Limb (tissue), 2 donors: ENCODE results near the gene KRTAP4-8.
"Not testable (repeated sequence)": the region's sequence is repeated elsewhere in the genome, so short reads cannot be mapped to it uniquely, and the experiment has no call there.

ENCODE experiments used
- DNase-seq, 2 donors: peaks; one replicate each; pipeline ENCODE4 v3.0.0-alpha.2; 2016; ENCODE audit errors: extremely low spot score in 2 of 2

KRTAP4-8 gene

GRCh38 chr17:41108728-41109386 is 10.9 kb upstream of the KRTAP4-8 start:
- DNase-seq, result not testable (repeated sequence)

GRCh38 chr17:41107941-41108450 is 10.1 kb upstream of the KRTAP4-8 start:
- no peak for DNase-seq

- not testable (repeated sequence) for DNase-seq
These were observed 7.4 kb upstream of the KRTAP4-8 start, which contains the start of gene KRTAP4-9 for GRCh38 chr17:41105347-41105746. TSS of gene KRTAP4-9 (plus strand) at chr17:41105389. CDS start at chr17:41105389, 0 bp downstream.

GRCh38 chr17:41104386-41105038 is 6.6 kb upstream of the KRTAP4-8 start:
- not testable (repeated sequence) for DNase-seq

- DNase-seq, result no peak
These were observed 6.0 kb upstream of the KRTAP4-8 start for GRCh38 chr17:41103896-41104295.

- no peak for DNase-seq
These were observed 3.8 kb upstream of the KRTAP4-8 start, which contains the start of gene KRTAP4-16 for GRCh38 chr17:41101586-41102259. TSS of gene KRTAP4-16 (minus strand) at chr17:41102209. CDS start at chr17:41102209, 0 bp downstream.

- DNase-seq, result not testable (repeated sequence)
These were observed 1.9 kb upstream of the KRTAP4-8 start for GRCh38 chr17:41099682-41100480.

GRCh38 chr17:41098481-41098880 is 539 bp upstream of the KRTAP4-8 start:
- no peak for DNase-seq

GRCh38 chr17:41096055-41096454 is 1.9 kb downstream of the KRTAP4-8 start:
- DNase-seq, result no peak

GRCh38 chr17:41088760-41089352 is 9.1 kb downstream of the KRTAP4-8 start:
- not testable (repeated sequence) for DNase-seq

GRCh38 chr17:41084100-41084856 is 13.7 kb downstream of the KRTAP4-8 start, which contains the start of gene KRTAP4-7:
TSS of gene KRTAP4-7 (plus strand) at chr17:41084150. CDS start at chr17:41084207, 57 bp downstream.
- not testable (repeated sequence) for DNase-seq

- not testable (repeated sequence) for DNase-seq
These were observed 14.5 kb downstream of the KRTAP4-8 start for GRCh38 chr17:41083427-41083826.

- no peak for DNase-seq
These were observed 15.3 kb downstream of the KRTAP4-8 start for GRCh38 chr17:41082626-41083025.

GRCh38 chr17:41076788-41077187 is 21.2 kb downstream of the KRTAP4-8 start:
- no peak for DNase-seq

- DNase-seq, result no peak
These were observed 24.3 kb downstream of the KRTAP4-8 start for GRCh38 chr17:41073676-41074075.

- DNase-seq, result peak in 1 of 2 donors; percentile 53
These were observed 26.2 kb downstream of the KRTAP4-8 start for GRCh38 chr17:41071606-41072360.

GRCh38 chr17:41069031-41069430 is 28.9 kb downstream of the KRTAP4-8 start:
- DNase-seq, result no peak

GRCh38 chr17:41067281-41067680 is 30.7 kb downstream of the KRTAP4-8 start:
- no peak for DNase-seq
